Thyroid gland (tissue), 4 donors: ENCODE results near the gene USP49. TPM values are rescaled to one million over a fixed set of nuclear protein-coding genes. Genes with fewer than 3 reads are reported as not detected.

Experiments
- DNase-seq, 2 donors: peaks; one replicate each; pipeline ENCODE4 v3.0.0-alpha.2; 2019
- H3K27ac ChIP-seq, 3 donors: fragments of 200-600 bp; sonication (generic); 1 replicate in 2 of 3; 2 replicates in 1 of 3; pipeline ENCODE4 v1.5.1; 2016 to 2019; ENCODE audit warnings: mild to moderate bottlenecking in 1 of 3, moderate library complexity in 1 of 3
- H3K27me3 ChIP-seq: fragments of 200-600 bp; sonication (generic); one replicate; pipeline ENCODE4 v1.5.1; 2019
- H3K36me3 ChIP-seq, 2 donors: fragments of 200-600 bp; sonication (generic); one replicate each; pipeline ENCODE4 v1.5.1; 2016 to 2019
- H3K4me1 ChIP-seq, 2 donors: fragments of 200-600 bp; sonication (generic); one replicate each; pipeline ENCODE4 v1.5.1; 2017 to 2019
- H3K4me3 ChIP-seq, 3 donors: fragments of 200-600 bp; sonication (generic); replicated peaks in 1 of 3; 1 replicate in 2 of 3; 2 replicates in 1 of 3; pipeline ENCODE4 v1.5.1; 2016; ENCODE audit warnings: mild to moderate bottlenecking in 1 of 3
- H3K9me3 ChIP-seq: fragments of 200-600 bp; sonication (generic); one replicate; pipeline ENCODE4 v1.5.1; 2017
- POLR2A ChIP-seq, 2 donors: fragments of 450-650 bp; IDR thresholded peaks; one replicate each; pipeline ENCODE4 v1.6.1; 2017; ENCODE audit warnings: antibody characterized with exemption in 2 of 2, mild to moderate bottlenecking in 2 of 2, moderate library complexity in 1 of 2
- WGBS, 2 donors: methylation state at CpG; one replicate each; pipeline ENCODE4 v1.1.5; 2017; 5-methylcytosine and 5-hydroxymethylcytosine counted together
- intact Hi-C: fragments of 100-400 bp; cut with DNase I; formaldehyde crosslinking; loops from one replicate; pipeline ENCODE4 v1.15.1; 2023
- total RNA-seq, 4 donors: library from RNA; depleted of rRNA; stranded (reverse); fragments of >200 nt; gene quantifications; one replicate each; pipeline ENCODE4 v1.2.3, GENCODE V29; 2016
- TF ChIP-seq, protein P1 (sequence below), 6 experiments: fragments of 200-600 bp in 3 of 6; fragments of 450-650 bp in 3 of 6; sonication (generic) in 3 of 6; IDR thresholded peaks; one replicate each; pipeline ENCODE4 v1.5.1; 2016 to 2019; ENCODE audit warnings: antibody characterized with exemption in 6 of 6, mild to moderate bottlenecking in 2 of 6, inconsistent platforms in 1 of 6, moderate library complexity in 1 of 6

USP49 gene
- total RNA-seq, 4 donors from 2014 or later, result 9.8 to 17.5 (median 13.8) TPM

DNA sequence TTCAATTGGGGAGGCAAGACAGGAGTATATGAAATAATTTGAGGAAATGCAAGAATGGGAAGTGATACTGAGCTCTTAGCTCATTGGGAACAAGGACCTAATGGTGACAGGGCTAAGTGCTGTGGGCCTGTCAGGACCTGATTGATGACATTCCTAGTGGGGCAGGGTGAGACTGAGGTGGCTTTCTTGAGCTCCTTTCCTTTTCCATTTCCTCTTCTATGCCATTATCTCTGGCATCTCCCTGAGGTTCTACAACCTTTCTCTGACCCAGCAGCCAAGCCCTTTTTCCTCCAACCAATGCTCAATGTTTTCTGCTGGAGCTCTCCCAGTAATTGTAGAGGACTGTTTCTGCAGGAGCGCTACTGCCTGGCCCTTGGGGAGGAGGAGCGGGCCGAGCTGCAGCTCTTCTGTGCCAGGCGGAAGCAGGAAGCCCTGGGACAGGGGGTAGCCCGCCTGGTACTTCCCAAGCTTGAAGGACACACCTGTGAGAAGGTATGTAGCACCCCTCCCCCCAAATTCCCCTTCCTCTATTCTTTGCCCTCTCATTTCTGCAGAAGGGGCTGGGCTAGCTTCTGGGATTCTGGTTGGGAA lies 110.5 kb downstream of the USP49 start:
- no peaks in the 10 kb centered on the region for H3K9me3 ChIP-seq
- DNase-seq, result no peak
- no peaks in the 10 kb centered on the region for H3K36me3 ChIP-seq
- no peak overlapping the region for H3K4me3 ChIP-seq
- intact Hi-C loops, result loop anchor here (5.0 to 10.0 kb wide), 4 partner anchors 138 to 430 kb away; partner anchors contain the start of genes BYSL, MED20 and MRPS10
- H3K27me3 ChIP-seq, result no peaks in the 10 kb centered on the region
- no peak overlapping the region for H3K27ac ChIP-seq
- TF ChIP-seq, protein P1, sequence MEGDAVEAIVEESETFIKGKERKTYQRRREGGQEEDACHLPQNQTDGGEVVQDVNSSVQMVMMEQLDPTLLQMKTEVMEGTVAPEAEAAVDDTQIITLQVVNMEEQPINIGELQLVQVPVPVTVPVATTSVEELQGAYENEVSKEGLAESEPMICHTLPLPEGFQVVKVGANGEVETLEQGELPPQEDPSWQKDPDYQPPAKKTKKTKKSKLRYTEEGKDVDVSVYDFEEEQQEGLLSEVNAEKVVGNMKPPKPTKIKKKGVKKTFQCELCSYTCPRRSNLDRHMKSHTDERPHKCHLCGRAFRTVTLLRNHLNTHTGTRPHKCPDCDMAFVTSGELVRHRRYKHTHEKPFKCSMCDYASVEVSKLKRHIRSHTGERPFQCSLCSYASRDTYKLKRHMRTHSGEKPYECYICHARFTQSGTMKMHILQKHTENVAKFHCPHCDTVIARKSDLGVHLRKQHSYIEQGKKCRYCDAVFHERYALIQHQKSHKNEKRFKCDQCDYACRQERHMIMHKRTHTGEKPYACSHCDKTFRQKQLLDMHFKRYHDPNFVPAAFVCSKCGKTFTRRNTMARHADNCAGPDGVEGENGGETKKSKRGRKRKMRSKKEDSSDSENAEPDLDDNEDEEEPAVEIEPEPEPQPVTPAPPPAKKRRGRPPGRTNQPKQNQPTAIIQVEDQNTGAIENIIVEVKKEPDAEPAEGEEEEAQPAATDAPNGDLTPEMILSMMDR (IDR thresholded peaks at IDR 0.05), result no peak
- TF ChIP-seq POLR2A (IDR thresholded peaks at IDR 0.05), result no peak
- 67 to 82% methylated on average over 5 of the region's 5 CpGs for WGBS, 2 donors
- peaks cover 20 to 33% of the 10 kb centered on the region in 2 donors for H3K4me1 ChIP-seq

DNA sequence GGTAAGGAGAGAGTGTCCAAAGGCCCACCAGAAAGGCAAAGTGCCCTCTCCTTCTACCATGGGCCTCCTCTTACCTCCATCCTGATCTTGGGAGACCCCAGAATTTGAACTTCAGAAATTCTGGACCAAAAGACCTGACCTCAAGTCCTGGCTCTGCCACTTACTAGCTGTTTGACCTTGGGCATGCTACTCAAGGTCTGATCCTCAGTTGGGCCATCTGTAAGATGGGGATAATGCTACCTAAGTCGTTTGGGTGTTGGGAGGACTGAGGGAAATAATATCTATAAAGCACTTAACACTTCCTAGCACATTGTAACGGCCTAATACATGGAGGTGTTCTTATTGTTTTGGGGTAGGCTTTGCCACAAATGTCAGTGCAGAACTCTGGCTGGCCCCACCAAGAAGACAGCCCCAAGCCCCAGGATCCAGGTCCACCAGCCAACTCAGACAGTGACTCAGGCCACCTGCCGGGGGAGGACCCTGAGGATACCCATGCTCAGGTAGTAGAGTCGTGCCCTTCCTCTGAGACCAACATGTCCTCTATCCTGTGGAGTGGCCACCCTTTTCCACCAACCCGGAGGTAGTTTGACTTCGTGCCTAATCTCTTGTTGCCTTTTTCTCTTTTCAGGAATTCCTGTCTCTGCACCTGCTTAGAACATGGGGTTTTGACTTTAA lies 111.9 kb downstream of the USP49 start:
- TF ChIP-seq POLR2A (IDR thresholded peaks at IDR 0.05), result no peak
- TF ChIP-seq, protein P1 (IDR thresholded peaks at IDR 0.05), result no peak
- H3K27ac ChIP-seq, result no peak overlapping the region
- H3K4me3 ChIP-seq, result no peak overlapping the region
- no peaks in the 10 kb centered on the region for H3K27me3 ChIP-seq
- 81 to 86% methylated on average over 6 of the region's 6 CpGs for WGBS, 2 donors
- no peak for DNase-seq
- H3K4me1 ChIP-seq, result peaks cover 26 to 32% of the 10 kb centered on the region in 2 donors
- intact Hi-C loops, result loop anchor here (5.0 to 10.0 kb wide), 2 partner anchors 259 to 432 kb away; partner anchors contain the start of gene MRPS10
- H3K36me3 ChIP-seq, result no peaks in the 10 kb centered on the region
- no peaks in the 10 kb centered on the region for H3K9me3 ChIP-seq

DNA sequence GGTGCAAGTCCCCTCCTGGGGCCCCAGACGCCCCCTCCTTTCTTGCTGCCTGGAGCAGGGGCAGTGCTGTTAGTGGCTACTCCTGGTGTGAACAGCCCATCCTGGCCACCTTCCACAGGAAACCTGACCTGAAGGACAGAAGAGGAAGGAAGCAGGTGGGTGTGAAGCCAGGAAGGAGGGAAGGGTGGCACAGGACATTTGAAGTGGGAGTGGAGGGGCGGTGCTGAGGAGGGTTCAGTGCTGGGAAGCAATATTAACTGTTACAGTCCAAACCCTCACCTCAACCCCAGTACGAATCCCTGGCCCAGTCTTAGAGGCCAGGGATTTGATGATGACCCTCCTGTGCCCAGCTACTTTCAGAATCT lies 113.8 kb downstream of the USP49 start:
- TF ChIP-seq, protein P1 (IDR thresholded peaks at IDR 0.05), result no peak
- TF ChIP-seq POLR2A (IDR thresholded peaks at IDR 0.05), result no peak
- H3K9me3 ChIP-seq, result no peaks in the 10 kb centered on the region
- peaks cover 26 to 32% of the 10 kb centered on the region in 2 donors for H3K4me1 ChIP-seq
- intact Hi-C loops, result loop anchor here (5.0 to 10.0 kb wide), 2 partner anchors 261 to 433 kb away; partner anchors contain the start of gene MRPS10
- peak overlapping the region in 1 of 3 donors; percentile 66 for H3K4me3 ChIP-seq
- 6 to 12% methylated on average over 3 of the region's 3 CpGs for WGBS, 2 donors
- no peaks in the 10 kb centered on the region for H3K27me3 ChIP-seq
- H3K27ac ChIP-seq, result peak overlapping the region; percentile 83 to 86 (median 85)
- peak; percentile 78 to 83 for DNase-seq
- peaks cover 5 to 9% of the 10 kb centered on the region in 2 donors for H3K36me3 ChIP-seq

DNA sequence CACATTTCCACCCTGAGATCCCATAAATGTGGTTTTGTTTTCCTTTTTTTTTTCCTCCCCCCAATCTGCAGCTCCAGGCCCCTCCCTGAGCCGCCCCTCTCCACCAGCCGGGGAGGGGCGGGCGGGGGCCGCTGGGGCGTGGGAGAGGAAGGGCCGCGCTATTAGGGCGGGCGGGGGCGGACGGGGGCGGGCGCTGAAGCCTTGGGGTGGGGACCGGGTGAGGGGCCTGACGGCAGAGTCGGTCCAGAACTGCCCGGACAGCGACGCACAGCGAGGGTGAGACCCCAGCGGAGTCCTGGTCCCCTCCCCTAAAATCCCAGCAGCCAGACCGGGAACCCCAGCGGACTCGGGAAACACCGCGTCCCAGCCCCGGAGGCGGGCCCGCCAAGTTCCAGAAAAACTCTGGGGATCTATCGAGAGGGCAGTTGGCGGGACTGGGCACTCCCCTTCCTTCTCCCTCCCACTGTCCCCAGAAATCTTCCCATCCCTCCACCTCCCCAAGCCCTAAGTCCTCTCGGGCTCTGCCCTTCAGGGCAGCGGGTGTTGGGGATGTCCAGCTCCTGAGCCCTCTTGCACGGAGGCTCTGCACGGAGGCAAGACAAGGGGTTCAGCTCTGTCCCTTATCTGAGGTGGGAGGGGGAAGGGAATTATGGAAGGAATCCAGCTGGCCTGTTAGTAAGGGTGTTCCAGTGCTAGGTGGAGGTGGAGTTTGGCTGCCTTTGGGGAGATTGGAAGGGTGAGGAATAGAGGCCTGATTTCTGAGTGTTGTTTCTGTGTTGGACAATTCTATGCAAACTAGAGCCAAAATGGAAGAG lies 114.4 kb downstream of the USP49 start, which contains the start of gene PRICKLE4:
TSS of gene PRICKLE4 (plus strand) at position 232 of the 815 bp plus-strand sequence. CDS start 2,692 bp downstream, outside the sequence.
- intact Hi-C loops, result loop anchor here (5.0 to 10.0 kb wide), 2 partner anchors 262 to 434 kb away; partner anchors contain the start of gene MRPS10
- peak in 1 of 2 donors; percentile 57 for TF ChIP-seq POLR2A (IDR thresholded peaks at IDR 0.05)
- TF ChIP-seq, protein P1 (IDR thresholded peaks at IDR 0.05), result no peak
- Histone ChIP-seq H3K4me3 (peak within 1 kb of the TSS in 2 of 3 donors; percentile 30 to 66), H3K27ac (peak within 1 kb of the TSS; percentile 83 to 86 (median 85)), H3K9me3 (no peaks in the 10 kb centered on the region), H3K27me3 (no peaks in the 10 kb centered on the region), H3K4me1 (peaks cover 21 to 27% of the 10 kb centered on the region in 2 donors), H3K36me3 (peaks cover 7 to 13% of the 10 kb centered on the region in 2 donors)
- DNase-seq, result peak; percentile 86 to 88
- 0 to 1% methylated on average over 20 to 26 of the region's 36 CpGs for WGBS, 2 donors
